PC-9 (cell line): ENCODE measurements around the gene KCNG1. TPM values are rescaled to one million over a fixed set of nuclear protein-coding genes. Genes with fewer than 3 reads are reported as not detected.

Experiments used
- BruUV-seq: library from RNA; stranded (reverse); fragments of 400-500 nt; replicated peaks from 2 replicates; lab custom pipeline; 2021; lab: Mats Ljungman, UMichigan
- CTCF ChIA-PET: fragments of 300-600 bp; sonication (Branson Sonifier 250); formaldehyde crosslinking; loops from one replicate; lab custom pipeline; 2022; ENCODE audit warnings: antibody characterized with exemption; lab: Charles Lee
- POLR2A ChIA-PET: fragments of 300-600 bp; sonication (Branson Sonifier 250); formaldehyde crosslinking; loops from one replicate; lab custom pipeline; 2022; ENCODE audit warnings: antibody characterized with exemption; ENCODE audit not compliant: unreplicated experiment; lab: Charles Lee
- DNase-seq, 2 experiments: peaks; one replicate each; pipeline versions ENCODE4 v3.0.0 to v3.0.0-alpha.2; 2015 to 2022; ENCODE audit warnings: mixed read lengths in 1 of 2
- H2AFZ ChIP-seq: fragments of 200-600 bp; sonication (generic); 2 replicates; pipeline ENCODE4 v1.8.1; 2017; ENCODE audit warnings: antibody characterized with exemption
- H3F3A ChIP-seq: fragments of 200-600 bp; sonication (generic); 2 replicates; pipeline ENCODE4 v1.8.1; 2017; ENCODE audit warnings: antibody characterized with exemption, mild to moderate bottlenecking, low read depth; ENCODE audit not compliant: insufficient read depth
- H3K27ac ChIP-seq: fragments of 200-600 bp; sonication (generic); 2 replicates; pipeline ENCODE4 v1.6.1; 2016; ENCODE audit warnings: mixed run types
- H3K27me3 ChIP-seq: fragments of 200-600 bp; sonication (generic); 2 replicates; pipeline ENCODE4 v1.6.1; 2016; ENCODE audit warnings: low read depth, mixed run types; ENCODE audit not compliant: insufficient read depth
- H3K36me3 ChIP-seq: fragments of 200-600 bp; sonication (generic); 2 replicates; pipeline ENCODE4 v1.6.1; 2016; ENCODE audit warnings: low read depth, mixed run types
- H3K4me1 ChIP-seq: fragments of 200-600 bp; sonication (generic); replicated peaks from 2 replicates; pipeline ENCODE4 v1.6.1; 2016; ENCODE audit warnings: mixed run types; ENCODE audit not compliant: insufficient read depth
- H3K4me2 ChIP-seq: fragments of 200-600 bp; sonication (generic); 2 replicates; pipeline ENCODE4 v1.6.1; 2017; ENCODE audit warnings: mixed run types
- H3K4me3 ChIP-seq: fragments of 200-600 bp; sonication (generic); 2 replicates; pipeline ENCODE4 v1.6.1; 2016; ENCODE audit warnings: mixed run types
- H3K79me2 ChIP-seq: fragments of 200-600 bp; sonication (generic); 2 replicates; pipeline ENCODE4 v1.6.1; 2017; ENCODE audit warnings: low read depth, mixed run types
- H3K9me2 ChIP-seq: fragments of 200-600 bp; sonication (generic); 2 replicates; pipeline ENCODE4 v1.8.1; 2017; ENCODE audit warnings: mild to moderate bottlenecking; ENCODE audit not compliant: insufficient read depth
- H3K9me3 ChIP-seq: fragments of 200-600 bp; sonication (generic); 2 replicates; pipeline ENCODE4 v1.8.1; 2016; ENCODE audit warnings: low read depth; ENCODE audit not compliant: insufficient read depth
- H4K20me1 ChIP-seq: fragments of 200-600 bp; sonication (generic); 2 replicates; pipeline ENCODE4 v1.8.1; 2017; ENCODE audit not compliant: insufficient read depth
- CTCF ChIP-seq: fragments of 200-600 bp; sonication (generic); conservative IDR thresholded peaks from 2 replicates; pipeline ENCODE4 v1.6.1; 2017; ENCODE audit warnings: mixed run types, antibody characterized with exemption, mild to moderate bottlenecking, moderate library complexity
- EZH2 ChIP-seq: fragments of 200-600 bp; sonication (generic); IDR thresholded peaks from 2 replicates; pipeline ENCODE4 v1.8.0; 2017; ENCODE audit warnings: antibody characterized with exemption, low read depth
- intact Hi-C: fragments of 100-400 bp; cut with micrococcal nuclease; formaldehyde crosslinking; loops from one replicate; pipeline ENCODE4 v1.10.0; 2022; ENCODE audit not compliant: unreplicated experiment
- total RNA-seq: library from RNA; stranded (reverse); gene quantifications from 2 replicates; pipeline ENCODE4 v1.2.3, GENCODE V29; 2021

The KCNG1 gene
- total RNA-seq, 1 experiment from 2014 or later = not detected

GRCh38 chr20:51061418-51062045 lies 38.6 kb upstream of the KCNG1 start:
- Histone ChIP-seq H3K4me3 (no peak overlapping the region), H3K27me3 (peaks cover 96% of the 10 kb centered on the region), H3K4me2 (no peak overlapping the region), H3K9me3 (no peaks in the 10 kb centered on the region; the same call in 1 of the 2 replicates), H3K27ac (no peak overlapping the region), H3F3A (no peaks in the 10 kb centered on the region), H2AFZ (no peak overlapping the region), H3K4me1 (no peaks in the 10 kb centered on the region), H3K36me3 (no peaks in the 10 kb centered on the region), H3K9me2 (no peaks in the 10 kb centered on the region), H3K79me2 (no peaks in the 10 kb centered on the region), H4K20me1 (no peaks in the 10 kb centered on the region)
- no TSS peak for BruUV-seq
- intact Hi-C loops = no loop called here
- CTCF ChIA-PET = no interaction called here
- POLR2A ChIA-PET = no interaction called here
- TF ChIP-seq CTCF (no peak), EZH2 (no peak)
- no peak for DNase-seq

- no peak for DNase-seq
- POLR2A ChIA-PET = no interaction called here
- no peaks in the 10 kb centered on the region; the same call in 1 of the 2 replicates for H3K9me3 ChIP-seq
- no TSS peak for BruUV-seq
- H3K4me3 ChIP-seq = no peak overlapping the region
- H3K4me1 ChIP-seq = no peaks in the 10 kb centered on the region
- intact Hi-C loops = no loop called here
- CTCF ChIA-PET = no interaction called here
- no peak overlapping the region for H2AFZ ChIP-seq
- peaks cover 93% of the 10 kb centered on the region for H3K27me3 ChIP-seq
- no peaks in the 10 kb centered on the region for H3K36me3 ChIP-seq
- no peaks in the 10 kb centered on the region for H3K79me2 ChIP-seq
- no peaks in the 10 kb centered on the region for H3K9me2 ChIP-seq
- H3K27ac ChIP-seq = no peak overlapping the region
- H3K4me2 ChIP-seq = no peak overlapping the region
- H3F3A ChIP-seq = no peaks in the 10 kb centered on the region
- TF ChIP-seq EZH2 (no peak), CTCF (no peak)
- H4K20me1 ChIP-seq = no peaks in the 10 kb centered on the region
Observed at GRCh38 chr20:51060301-51060700, 37.4 kb upstream of the KCNG1 start.

- H3K4me1 ChIP-seq = no peaks in the 10 kb centered on the region
- no peak overlapping the region for H2AFZ ChIP-seq
- no peak overlapping the region for H3K27ac ChIP-seq
- no peaks in the 10 kb centered on the region for H3K9me2 ChIP-seq
- DNase-seq = no peak
- no peak overlapping the region for H3K4me3 ChIP-seq
- intact Hi-C loops = no loop called here
- BruUV-seq = no TSS peak
- H3F3A ChIP-seq = no peaks in the 10 kb centered on the region
- no peak overlapping the region for H3K4me2 ChIP-seq
- H3K79me2 ChIP-seq = no peaks in the 10 kb centered on the region
- POLR2A ChIA-PET = no interaction called here
- TF ChIP-seq CTCF = no peak
- TF ChIP-seq EZH2 = no peak
- peaks cover 93% of the 10 kb centered on the region for H3K27me3 ChIP-seq
- no peaks in the 10 kb centered on the region for H3K36me3 ChIP-seq
- no peaks in the 10 kb centered on the region for H4K20me1 ChIP-seq
- CTCF ChIA-PET = no interaction called here
- no peaks in the 10 kb centered on the region; the same call in 1 of the 2 replicates for H3K9me3 ChIP-seq
Observed at GRCh38 chr20:51059862-51060261, 37.0 kb upstream of the KCNG1 start.
